Spinal cord (tissue), 10 donors: ENCODE results near the gene COX6A2. TPM values are rescaled to one million over a fixed set of nuclear protein-coding genes. Genes with fewer than 3 reads are reported as not detected.

Source experiments
- DNase-seq, 6 donors: peaks; one replicate each; pipeline versions ENCODE4 v3.0.0 to v3.0.0-alpha.2; 2013 to 2015; ENCODE audit warnings: low spot score in 6 of 6, low read depth in 4 of 6
- H3K27ac ChIP-seq: one replicate; pipeline ENCODE4 v1.5.1; 2013; ENCODE audit warnings: low read depth, low read length, control low read depth
- H3K27me3 ChIP-seq: one replicate; pipeline ENCODE4 v1.6.1; 2013; ENCODE audit warnings: low read length; ENCODE audit not compliant: control insufficient read depth, insufficient read depth
- H3K36me3 ChIP-seq: one replicate; pipeline ENCODE4 v1.6.1; 2013; ENCODE audit warnings: low read length; ENCODE audit not compliant: control insufficient read depth, insufficient read depth
- H3K4me1 ChIP-seq: one replicate; pipeline ENCODE4 v1.6.1; 2013; ENCODE audit warnings: low read length; ENCODE audit not compliant: control insufficient read depth, insufficient read depth
- H3K4me3 ChIP-seq: one replicate; pipeline ENCODE4 v1.5.1; 2013; ENCODE audit warnings: low read depth, low read length, control low read depth
- H3K9me3 ChIP-seq: one replicate; pipeline ENCODE4 v1.6.1; 2013; ENCODE audit warnings: low read length; ENCODE audit not compliant: control insufficient read depth, insufficient read depth
- WGBS: methylation state at CpG from one replicate; pipeline ENCODE4 v1.1.5; 2013; ENCODE audit warnings: missing lambda C conversion rate; ENCODE audit not compliant: insufficient coverage; 5-methylcytosine and 5-hydroxymethylcytosine counted together
- polyA plus RNA-seq, 2 donors: library from polyadenylated mRNA; unstranded; fragments of 120-200 nt; gene quantifications; one replicate each; pipeline ENCODE4 v1.2.1, GENCODE V29; 2013; ENCODE audit not compliant: insufficient read length in 2 of 2
- total RNA-seq, 2 donors: library from RNA; depleted of rRNA in 1 of 2; stranded (reverse); fragments of 120-200 nt in 1 of 2; fragments of >200 nt in 1 of 2; gene quantifications; one replicate each; pipeline versions ENCODE4 v1.2.3 to v1.2.4, GENCODE V29; 2013 to 2014
- donor health status: healthy.

The COX6A2 gene
- total and polyA plus RNA-seq, 4 donors, result 1.0 to 3.2 TPM; not detected in 2

DNA sequence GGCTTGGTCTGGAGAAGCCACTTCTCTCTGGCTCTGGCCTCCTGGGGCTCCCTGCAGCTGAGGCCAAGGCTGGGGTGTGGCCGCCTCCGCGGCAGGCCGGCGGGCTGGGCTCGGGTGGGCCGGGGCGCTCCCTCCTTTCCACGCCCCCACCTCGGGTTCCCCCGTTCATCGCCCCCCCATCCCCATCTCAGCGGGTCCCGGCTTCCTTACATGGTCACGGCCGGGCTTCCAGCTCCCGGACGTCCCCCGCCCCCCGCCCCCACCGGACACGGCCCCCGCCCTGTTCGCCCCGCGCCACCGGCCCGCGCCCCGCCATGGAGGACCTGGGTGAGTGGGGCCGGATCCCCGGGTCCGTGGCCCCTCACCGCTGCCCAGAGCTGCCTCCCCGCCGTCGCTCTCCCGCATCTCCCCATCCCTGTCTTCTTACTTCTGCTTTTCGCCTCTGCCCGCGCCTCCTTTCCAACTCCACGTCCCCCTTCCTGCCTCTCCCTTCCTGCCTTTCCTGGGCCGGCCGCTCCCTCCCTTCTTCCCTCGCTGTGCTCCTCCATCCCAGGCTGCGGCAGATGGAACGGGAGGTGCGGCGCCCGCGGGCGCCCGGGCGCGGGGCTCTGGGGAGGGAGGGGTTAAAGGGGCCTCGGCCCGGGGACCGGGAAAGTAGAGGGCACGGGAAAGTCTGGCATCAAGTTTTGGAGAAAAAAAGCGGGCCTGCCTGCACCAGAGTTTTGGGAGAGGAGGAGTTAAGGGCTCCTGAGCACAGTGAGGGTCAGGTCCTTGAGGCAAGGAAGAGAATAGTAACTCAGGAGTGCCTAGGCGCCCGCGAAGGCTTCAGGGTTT lies 43.9 kb upstream of the COX6A2 start, which contains the start of gene TGFB1I1:
Gene TGFB1I1, plus strand, starts transcription at position 278 of the 834 bp plus-strand sequence. Its CDS starts 37 bp downstream, at position 315.
- Histone ChIP-seq H3K4me1 (peaks cover 29% of the 10 kb centered on the region), H3K9me3 (no peaks in the 10 kb centered on the region), H3K27me3 (peaks cover 35% of the 10 kb centered on the region), H3K36me3 (peaks cover 23% of the 10 kb centered on the region), H3K4me3 (peak within 1 kb of the TSS; percentile 60), H3K27ac (peak within 1 kb of the TSS; percentile 91)
- peak in 2 of 6 donors; percentile 28 to 71 for DNase-seq
- under 1% methylated on average over 36 of the region's 63 CpGs for WGBS

DNA sequence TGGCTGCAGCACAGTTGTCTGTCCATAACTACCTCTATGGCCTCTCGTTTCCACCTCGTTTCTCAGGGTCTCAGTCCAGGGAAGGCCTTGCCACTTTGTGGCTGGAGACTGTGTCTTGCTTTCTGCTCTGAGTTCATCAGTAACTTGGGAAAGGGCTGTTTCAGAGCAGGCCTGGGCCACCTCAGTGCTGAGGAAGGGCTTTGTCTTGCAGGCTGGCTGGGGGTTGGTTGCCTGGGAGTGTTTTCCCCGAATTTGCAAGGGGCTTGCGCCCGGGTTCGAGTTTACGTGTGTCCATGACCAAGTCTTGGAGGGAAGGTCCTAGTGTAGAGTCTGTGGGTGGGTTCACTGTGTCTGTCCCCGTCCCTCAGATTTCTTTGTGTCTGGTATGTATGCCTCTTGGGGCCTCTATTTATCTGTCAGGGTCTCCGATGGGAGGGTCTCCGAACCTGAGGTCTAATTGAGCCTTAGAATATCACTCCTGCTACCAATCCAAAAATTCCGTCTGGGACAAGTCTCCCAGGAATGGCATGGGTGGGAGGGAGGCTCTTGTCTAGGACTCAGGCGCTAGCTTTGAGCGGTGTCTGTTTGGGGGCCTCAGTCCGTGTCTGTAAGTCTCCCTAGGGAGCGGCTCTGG lies 43.2 kb upstream of the COX6A2 start:
- Histone ChIP-seq H3K4me3 (peak overlapping the region; percentile 60), H3K27ac (peak overlapping the region; percentile 82), H3K9me3 (no peaks in the 10 kb centered on the region), H3K27me3 (peaks cover 30% of the 10 kb centered on the region), H3K4me1 (peaks cover 24% of the 10 kb centered on the region), H3K36me3 (peaks cover 29% of the 10 kb centered on the region)
- DNase-seq, result no peak
- 38% methylated on average over 13 of the region's 15 CpGs for WGBS

DNA sequence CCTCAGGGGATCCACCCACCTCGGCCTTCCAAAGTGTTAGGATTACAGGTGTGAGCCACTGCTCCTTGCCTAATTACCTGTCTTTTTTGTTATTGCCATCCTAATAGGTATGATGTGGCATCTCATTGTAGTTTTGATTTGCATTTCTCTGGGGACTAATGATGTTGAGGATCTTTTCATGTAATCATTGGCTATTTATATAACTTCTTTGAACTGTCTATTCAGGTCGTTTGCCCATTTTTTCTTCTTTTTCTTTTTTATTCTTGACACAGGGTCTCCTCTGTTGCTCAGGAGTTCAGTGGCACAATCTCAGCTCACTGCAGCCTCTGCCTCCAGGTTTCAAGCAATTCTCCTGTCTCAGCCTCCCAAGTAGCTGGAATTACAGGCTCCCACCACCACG lies 42.5 kb upstream of the COX6A2 start:
- WGBS, result 40% methylated on average over 1 of the region's 3 CpGs

DNA sequence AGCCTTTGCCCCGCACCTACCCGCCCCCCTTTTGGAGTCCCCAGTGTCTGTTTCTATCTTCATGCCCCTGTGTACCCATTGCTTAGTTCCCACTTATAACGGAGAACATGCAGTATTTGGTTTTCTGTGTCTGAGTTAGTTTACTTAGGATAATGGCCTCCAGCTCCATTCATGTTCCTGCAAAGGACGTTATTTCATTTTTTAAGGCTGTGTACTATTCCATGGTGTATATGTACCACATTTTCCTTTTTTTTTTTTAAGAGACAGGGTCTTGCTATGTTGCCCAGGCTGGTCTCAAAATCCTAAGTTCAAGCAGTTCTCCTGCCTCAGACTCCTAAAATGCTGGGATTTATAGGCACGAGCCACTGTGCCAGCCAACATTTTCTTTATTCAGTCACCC lies 39.7 kb upstream of the COX6A2 start:
- peaks cover 46% of the 10 kb centered on the region for H3K36me3 ChIP-seq
- peaks cover 15% of the 10 kb centered on the region for H3K4me1 ChIP-seq
- H3K27me3 ChIP-seq, result peaks cover 8% of the 10 kb centered on the region
- no peak for DNase-seq
- no peak overlapping the region for H3K4me3 ChIP-seq
- H3K9me3 ChIP-seq, result no peaks in the 10 kb centered on the region
- no CpG with 5 or more reads among the region's 5 CpGs for WGBS
- no peak overlapping the region for H3K27ac ChIP-seq

More for the DNA sequence above, 42.5 kb upstream of the COX6A2 start:
- peaks cover 17% of the 10 kb centered on the region for H3K4me1 ChIP-seq
- no peak for DNase-seq
- no peak overlapping the region for H3K27ac ChIP-seq
- H3K27me3 ChIP-seq, result peaks cover 22% of the 10 kb centered on the region
- peaks cover 29% of the 10 kb centered on the region for H3K36me3 ChIP-seq
- no peaks in the 10 kb centered on the region for H3K9me3 ChIP-seq
- H3K4me3 ChIP-seq, result no peak overlapping the region

DNA sequence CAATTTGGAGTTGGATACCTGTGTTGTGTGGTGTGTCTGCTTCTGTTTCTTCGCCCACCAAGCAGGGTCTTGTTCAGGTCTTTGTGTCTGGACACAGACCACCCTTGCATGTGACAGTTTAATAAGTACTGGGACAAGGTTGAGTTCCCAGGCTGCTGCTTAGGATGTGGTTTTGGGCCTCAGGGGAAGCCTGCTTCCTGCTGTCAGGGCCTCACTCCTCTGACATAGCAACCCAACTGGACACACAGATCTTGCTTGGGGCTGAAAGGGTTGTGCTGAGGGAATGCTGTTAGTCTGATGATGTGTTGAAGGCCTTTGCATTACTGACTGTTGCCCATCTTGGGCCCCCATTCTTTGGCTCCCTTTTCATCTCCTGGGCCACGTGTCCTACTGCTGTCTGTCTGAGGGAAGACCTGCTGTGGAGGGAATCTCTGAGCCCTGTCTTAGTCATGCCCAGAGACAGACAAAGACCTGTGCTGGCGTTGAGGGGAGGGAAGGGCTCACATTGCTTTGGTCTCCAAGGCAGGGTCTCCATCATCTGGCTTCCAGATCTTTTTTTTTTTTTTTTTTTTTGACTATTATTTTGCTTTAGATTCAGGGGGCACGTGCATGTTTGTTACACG lies 39.1 kb upstream of the COX6A2 start:
- Histone ChIP-seq H3K27me3 (peaks cover 4% of the 10 kb centered on the region), H3K4me3 (no peak overlapping the region), H3K27ac (no peak overlapping the region), H3K9me3 (no peaks in the 10 kb centered on the region), H3K4me1 (peaks cover 9% of the 10 kb centered on the region), H3K36me3 (peaks cover 52% of the 10 kb centered on the region)
- WGBS, result 84% methylated on average over 3 of the region's 5 CpGs
- DNase-seq, result no peak

DNA sequence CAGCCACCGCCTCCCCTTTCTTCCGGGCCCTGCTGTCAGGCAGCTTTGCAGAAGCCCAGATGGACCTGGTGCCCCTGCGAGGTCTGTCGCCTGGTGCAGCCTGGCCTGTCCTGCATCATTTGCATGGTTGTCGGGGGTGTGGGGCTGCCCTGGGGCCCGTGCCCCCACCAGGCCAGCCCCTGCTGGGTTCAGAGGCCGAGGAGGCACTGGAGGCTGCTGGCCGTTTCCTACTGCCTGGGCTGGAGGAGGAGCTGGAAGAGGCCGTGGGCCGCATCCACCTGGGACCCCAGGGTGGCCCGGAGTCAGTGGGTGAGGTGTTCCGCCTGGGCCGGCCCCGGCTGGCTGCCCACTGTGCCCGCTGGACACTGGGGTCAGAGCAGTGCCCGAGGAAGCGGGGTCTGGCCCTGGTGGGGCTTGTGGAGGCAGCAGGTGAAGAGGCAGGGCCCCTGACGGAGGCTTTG lies 38.3 kb upstream of the COX6A2 start:
- Histone ChIP-seq H3K27me3 (no peaks in the 10 kb centered on the region), H3K4me1 (peaks cover 4% of the 10 kb centered on the region), H3K9me3 (no peaks in the 10 kb centered on the region), H3K36me3 (peaks cover 57% of the 10 kb centered on the region), H3K4me3 (no peak overlapping the region), H3K27ac (no peak overlapping the region)
- DNase-seq, result no peak
- WGBS, result 93% methylated on average over 18 of the region's 18 CpGs

DNA sequence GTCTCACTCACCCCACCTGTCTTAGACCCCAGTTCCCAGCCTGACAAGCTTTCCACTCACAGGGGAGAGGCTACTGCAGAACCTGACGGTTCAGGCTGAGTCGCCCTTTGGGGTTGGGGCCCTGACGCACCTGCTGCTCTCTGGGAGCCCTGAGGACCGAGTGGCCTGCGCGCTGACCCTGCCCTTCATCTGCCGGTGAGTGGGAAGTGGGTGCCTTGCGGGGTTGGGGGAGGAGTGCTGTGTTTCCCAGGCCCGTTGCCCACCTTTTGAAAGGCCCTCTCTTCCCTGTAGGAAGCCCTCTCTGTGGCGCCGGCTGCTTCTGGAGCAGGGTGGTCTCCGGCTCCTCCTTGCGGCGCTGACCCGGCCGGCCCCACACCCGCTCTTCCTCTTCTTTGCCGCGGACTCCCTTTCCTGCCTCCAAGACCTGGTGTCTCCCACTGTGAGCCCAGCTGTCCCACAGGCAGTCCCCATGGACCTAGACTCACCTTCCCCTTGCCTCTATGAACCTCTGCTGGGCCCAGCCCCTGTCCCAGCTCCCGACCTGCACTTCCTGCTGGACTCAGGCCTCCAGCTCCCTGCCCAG lies 37.7 kb upstream of the COX6A2 start:
- Histone ChIP-seq H3K27me3 (no peaks in the 10 kb centered on the region), H3K36me3 (peaks cover 57% of the 10 kb centered on the region), H3K27ac (no peak overlapping the region), H3K9me3 (no peaks in the 10 kb centered on the region), H3K4me3 (no peak overlapping the region), H3K4me1 (no peaks in the 10 kb centered on the region)
- DNase-seq, result no peak
- WGBS, result 90% methylated on average over 20 of the region's 20 CpGs

DNA sequence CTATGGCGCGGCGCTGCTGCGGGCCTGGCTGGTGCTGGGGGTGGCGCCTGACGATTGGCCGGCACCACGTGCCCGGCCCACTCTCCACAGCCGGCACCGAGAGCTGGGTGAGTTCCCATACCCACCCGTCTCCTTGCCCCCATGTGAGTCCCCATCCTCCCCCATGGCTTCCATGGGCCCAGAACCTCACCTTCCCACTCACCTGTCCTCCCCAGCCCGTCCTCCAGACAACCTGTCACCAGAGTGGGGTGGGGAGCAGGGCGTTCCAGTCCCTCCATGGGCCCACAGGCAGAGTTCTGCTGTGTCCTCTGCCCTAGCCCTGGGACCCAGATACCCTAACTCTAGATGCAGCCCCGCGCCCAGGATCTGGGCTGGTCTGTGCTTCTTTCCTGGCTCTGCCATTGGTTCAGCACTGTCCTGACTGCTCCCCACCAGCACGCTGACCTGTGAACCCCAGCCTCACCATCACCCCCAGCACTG lies 36.7 kb upstream of the COX6A2 start:
- WGBS, result 98% methylated on average over 17 of the region's 17 CpGs
- no peaks in the 10 kb centered on the region for H3K9me3 ChIP-seq
- H3K36me3 ChIP-seq, result peaks cover 57% of the 10 kb centered on the region
- no peak for DNase-seq
- no peak overlapping the region for H3K27ac ChIP-seq
- H3K4me3 ChIP-seq, result no peak overlapping the region
- H3K4me1 ChIP-seq, result peaks cover 6% of the 10 kb centered on the region
- no peaks in the 10 kb centered on the region for H3K27me3 ChIP-seq

DNA sequence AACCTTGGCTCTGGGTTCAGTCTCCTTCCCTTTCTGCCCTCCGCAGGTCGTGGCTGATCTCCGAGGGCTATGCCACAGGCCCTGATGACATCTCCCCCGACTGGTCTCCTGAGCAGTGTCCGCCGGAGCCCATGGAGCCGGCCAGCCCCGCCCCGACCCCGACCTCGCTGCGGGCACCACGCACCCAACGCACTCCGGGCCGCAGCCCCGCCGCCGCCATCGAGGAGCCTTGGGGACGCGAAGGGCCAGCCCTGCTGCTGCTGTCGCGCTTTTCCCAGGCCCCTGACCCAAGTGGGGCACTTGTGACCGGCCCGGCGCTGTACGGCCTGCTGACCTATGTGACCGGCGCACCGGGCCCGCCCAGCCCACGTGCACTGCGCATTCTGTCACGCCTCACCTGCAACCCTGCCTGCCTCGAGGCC lies 36.2 kb upstream of the COX6A2 start:
- 96% methylated on average over 34 of the region's 36 CpGs for WGBS
- DNase-seq, result no peak
- Histone ChIP-seq H3K4me1 (peaks cover 6% of the 10 kb centered on the region), H3K9me3 (no peaks in the 10 kb centered on the region), H3K27ac (no peak overlapping the region), H3K27me3 (no peaks in the 10 kb centered on the region), H3K36me3 (peaks cover 57% of the 10 kb centered on the region), H3K4me3 (no peak overlapping the region)
